Fibroblast of skin of right biceps (primary cell): ENCODE data around the gene LENEP.
A peak's percentile ranks its signal among the peaks of the same experiment; 100 is the strongest.

Source experiments
- DNase-seq: peaks from one replicate; pipeline ENCODE4 v3.0.0-alpha.2; 2013

LENEP gene

GRCh38 chr1:155000726-155001424 is 7.5 kb downstream of the LENEP start:
- DNase-seq: peak; percentile 82

- DNase-seq: no peak
Measured at GRCh38 chr1:155001425-155001674, 8.0 kb downstream of the LENEP start.

DNA sequence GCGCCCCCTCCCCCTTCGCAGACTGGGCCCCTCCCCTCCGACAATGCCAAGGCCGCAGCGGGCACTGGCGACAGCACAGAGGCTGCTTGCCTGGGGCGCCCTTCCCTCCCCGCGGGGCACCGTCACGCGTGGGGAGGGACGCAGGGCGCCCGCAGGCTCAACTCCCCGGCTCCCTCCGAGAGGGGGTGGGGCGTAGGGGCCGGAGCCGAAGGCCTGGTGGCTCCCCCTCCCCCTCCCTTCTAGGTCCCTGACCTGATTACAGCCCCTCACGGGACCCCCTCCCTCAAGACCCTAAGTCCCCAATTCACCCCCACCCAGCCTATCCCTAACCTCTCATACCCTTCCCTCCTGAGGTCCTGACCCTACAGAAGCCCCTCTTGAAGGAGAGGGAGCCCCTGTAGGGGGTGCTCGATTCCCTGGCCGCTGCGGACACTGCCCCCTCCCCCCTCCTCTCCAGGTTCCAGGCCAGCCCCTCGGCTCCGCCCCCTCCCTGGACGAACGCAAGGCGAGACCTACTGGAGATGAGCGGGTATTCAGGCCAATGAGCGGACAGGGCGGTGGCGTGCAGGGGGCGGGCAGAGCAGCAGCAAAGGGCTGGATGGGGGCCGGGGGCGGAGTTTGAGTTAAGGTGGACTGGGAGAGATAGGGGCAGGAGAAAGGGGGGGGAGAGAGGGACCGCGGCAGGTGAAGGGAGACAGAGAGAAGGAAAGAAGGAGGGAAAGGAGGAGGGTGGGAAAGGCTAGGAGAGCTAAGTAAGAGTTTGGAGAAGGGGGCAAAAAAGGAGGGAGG is 8.5 kb downstream of the LENEP start:
- DNase-seq: peak; percentile 99

- peak; percentile 13 for DNase-seq
Measured at GRCh38 chr1:155002464-155003226, 9.3 kb downstream of the LENEP start, which contains the start of gene ZBTB7B. Gene ZBTB7B (plus strand): TSS chr1:155002802. CDS start chr1:155014661, 11,859 bp downstream.

DNA sequence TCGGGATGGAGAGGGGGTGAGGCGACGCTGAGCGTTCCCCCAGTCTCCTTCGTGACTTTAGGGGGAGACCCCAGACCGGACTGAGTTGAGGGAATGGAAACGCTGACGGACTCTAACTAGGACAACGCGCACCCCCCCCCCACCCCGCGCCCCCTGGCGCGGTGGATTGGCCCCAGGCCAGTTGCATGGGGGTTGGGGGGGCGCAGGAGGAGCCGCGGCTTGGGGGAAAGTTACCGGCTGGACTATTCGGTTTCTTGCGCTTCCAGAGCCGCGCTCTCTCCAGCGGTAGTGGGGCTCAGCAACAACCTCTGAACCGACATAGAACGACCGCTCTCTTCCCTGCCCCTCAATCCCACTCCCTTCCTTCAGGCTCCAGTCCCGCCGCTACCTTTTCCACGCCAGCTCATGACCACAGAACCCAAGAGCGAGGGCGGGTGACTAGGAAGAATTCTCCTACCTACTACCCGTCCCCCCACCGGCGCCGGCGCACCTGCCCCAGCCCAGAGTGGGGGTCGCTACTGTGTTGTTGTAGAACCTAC is 9.9 kb downstream of the LENEP start:
- peak; percentile 22 for DNase-seq

DNA sequence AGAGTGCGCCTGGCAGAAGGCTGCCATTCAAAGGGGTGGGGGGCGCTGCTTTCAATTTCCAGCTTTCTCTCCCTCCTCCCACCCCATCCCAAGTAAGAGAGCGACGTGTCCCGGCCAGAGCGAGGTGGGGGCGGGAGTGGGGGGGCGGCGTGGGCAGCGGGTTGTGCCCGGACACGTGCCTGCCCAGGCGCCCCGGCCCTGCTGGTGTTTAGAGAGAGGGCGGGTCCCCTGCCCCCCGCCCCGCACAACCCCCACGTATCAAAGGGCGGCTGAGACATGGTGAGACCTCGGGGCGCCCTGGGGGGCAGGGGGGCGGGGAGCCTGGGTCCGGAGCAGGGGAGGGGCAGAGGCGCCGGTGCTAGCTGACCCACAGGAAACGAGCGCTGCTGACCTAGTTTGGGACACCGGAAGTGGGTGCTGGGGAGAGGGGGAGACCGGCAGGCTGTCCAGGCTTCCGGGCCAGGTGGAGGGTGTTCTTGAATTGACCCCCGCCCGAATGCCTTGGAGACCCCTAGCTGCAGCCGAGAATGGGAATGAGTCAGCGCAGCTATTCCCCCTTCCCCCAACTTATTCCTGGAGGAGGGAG is 10.5 kb downstream of the LENEP start:
- peak; percentile 40 for DNase-seq

- DNase-seq: peak; percentile 12
Measured at GRCh38 chr1:155004352-155005075, 11.1 kb downstream of the LENEP start.

GRCh38 chr1:155005076-155006011 is 12.0 kb downstream of the LENEP start:
- no peak for DNase-seq

GRCh38 chr1:155006601-155007101 is 13.3 kb downstream of the LENEP start:
- peak; percentile 31 for DNase-seq

DNA sequence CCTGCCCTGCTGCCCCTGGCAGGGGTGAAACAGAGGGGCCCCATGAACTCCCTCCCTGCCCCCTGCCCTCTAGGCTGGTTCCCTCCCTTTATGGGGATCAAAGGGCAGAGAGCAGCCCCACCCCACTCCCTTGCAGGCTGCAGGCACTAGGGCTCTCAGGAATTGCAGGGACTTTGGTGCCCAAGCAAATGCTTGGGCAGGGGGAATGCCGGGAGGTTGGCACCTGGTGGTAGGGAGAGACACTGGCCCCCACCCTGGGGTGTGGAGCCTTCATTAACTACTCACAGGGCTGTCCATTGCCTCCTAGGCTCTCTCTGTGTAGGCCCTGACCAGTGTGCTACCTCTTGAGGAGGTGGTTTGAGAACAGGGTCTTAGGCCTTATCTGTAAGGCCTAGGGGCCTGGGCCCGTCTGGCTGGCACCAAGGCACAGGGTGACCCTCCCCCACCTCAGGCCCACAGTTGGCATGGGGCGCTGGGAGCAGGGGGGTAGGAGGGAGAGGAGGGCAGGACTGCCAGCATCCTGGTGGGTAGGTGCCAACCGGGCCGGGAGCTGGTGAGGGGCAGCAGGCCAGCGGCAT is 14.0 kb downstream of the LENEP start:
- no peak for DNase-seq

DNA sequence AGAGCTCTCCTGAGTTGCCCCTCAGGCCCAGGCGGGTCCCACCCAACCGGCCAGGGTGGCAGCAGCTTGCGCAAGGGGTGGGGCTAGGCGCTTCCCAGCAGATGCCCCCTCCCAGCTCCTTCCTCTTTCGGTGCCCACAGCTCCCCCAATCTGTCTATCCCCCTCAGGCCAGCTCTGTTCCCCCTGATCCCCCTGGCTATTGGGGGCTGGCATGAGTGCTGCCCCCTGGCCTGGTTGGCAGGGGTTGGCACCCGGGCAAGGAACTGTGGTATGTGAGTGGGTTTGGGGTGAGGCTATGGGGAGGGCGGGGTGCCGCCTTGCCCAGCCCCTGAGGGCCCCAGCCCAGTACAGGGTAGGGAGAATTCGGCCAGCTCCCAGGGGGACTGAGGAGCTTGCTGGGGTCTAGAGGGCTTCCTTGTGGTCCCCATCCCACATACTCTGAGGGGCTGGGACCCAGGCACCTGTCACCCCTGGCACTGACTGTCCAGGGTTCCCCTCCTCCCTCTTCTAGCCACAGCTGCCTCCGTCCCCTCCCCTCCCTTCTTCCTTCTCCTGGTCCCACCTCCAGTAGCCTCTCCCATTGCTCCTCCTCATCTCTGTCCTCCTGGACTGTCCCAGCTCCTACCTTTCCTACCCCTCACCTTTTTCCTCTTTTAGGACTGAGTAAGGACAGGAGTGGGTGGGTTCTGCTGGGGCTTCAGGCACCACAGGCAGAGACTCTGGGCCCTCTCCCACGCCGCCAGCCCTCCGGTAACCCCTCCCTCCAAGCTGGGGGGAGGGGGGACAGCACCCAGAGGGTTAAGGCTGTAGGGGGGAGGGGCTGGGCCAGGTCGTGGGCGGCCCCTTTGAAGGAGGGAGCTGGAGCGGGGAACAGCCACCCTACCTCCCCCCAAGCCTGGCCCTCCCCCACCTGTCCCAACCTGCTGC is 14.9 kb downstream of the LENEP start:
- DNase-seq: no peak

DNA sequence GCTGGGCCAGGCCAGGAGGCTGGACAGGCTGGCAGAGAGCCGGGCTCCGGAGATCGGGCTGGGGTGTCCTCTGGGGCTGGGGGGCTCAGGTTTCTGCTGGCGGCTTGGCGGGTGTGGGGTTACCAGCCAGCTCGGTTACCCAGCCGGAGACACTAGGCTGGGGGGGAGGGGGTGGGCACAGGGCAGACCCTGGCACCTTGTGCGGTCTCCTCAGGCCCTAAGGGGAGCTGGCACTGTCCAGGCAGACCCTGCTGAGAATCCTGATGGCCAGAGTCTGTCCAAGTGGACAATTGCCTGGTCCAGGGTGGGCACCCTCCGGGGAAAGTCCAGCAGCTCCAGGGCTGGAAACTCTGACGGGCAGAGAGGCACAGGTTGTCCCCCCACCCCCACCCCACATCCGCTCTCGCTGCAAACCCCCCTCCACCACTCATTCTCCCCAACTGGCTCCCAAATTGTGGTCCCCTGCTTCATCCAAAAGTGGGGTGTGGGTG is 15.9 kb downstream of the LENEP start:
- no peak for DNase-seq

DNA sequence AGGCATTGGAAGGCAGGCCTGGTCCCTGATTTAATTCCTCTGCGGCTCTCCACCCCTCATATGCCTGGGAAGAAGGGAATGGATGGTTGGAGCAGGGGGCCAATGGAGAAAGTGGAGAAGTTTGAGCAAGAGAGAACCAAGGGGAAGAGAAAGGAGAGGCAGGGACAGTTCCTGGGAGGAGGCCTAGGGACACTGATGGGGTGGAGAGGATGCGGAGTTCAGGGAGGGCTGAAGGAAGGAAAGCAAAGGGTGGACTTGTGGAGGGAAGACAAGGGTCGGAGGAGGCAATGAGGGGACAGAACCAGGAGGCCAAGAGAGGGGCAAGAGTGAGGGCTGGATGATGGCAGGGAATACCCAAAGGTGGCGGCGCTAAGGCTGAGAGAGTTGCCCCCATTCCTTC is 16.4 kb downstream of the LENEP start:
- DNase-seq: no peak

- DNase-seq: peak; percentile 23
Measured at GRCh38 chr1:155010211-155010918, 17.0 kb downstream of the LENEP start.

GRCh38 chr1:155011004-155011416 is 17.6 kb downstream of the LENEP start:
- DNase-seq: no peak

GRCh38 chr1:155011437-155012025 is 18.1 kb downstream of the LENEP start:
- DNase-seq: no peak

- DNase-seq: peak; percentile 39
Measured at GRCh38 chr1:155012026-155012546, 18.7 kb downstream of the LENEP start.
